GM21717 (cell line): ENCODE results near the gene ZNF484.
A peak's percentile ranks its signal among the peaks of the same experiment; 100 is the strongest.
"Not testable (repeated sequence)": the region's sequence is repeated elsewhere in the genome, so short reads cannot be mapped to it uniquely, and the experiment has no call there.

Experiments
- ATAC-seq: cut with Tn5 transposase; IDR thresholded peaks from one replicate; pipeline ENCODE4 v1.9.1; 2021; ENCODE audit warnings: mild to moderate bottlenecking, moderate library complexity; ENCODE audit not compliant: unreplicated experiment

The ZNF484 gene

GRCh38 chr9:92864152-92864551, 13.7 kb downstream of the ZNF484 start:
- ATAC-seq: no peak

- no peak for ATAC-seq
Measured at GRCh38 chr9:92860867-92861266, 17.0 kb downstream of the ZNF484 start.

GRCh38 chr9:92857236-92857635, 20.6 kb downstream of the ZNF484 start:
- ATAC-seq: no peak

DNA sequence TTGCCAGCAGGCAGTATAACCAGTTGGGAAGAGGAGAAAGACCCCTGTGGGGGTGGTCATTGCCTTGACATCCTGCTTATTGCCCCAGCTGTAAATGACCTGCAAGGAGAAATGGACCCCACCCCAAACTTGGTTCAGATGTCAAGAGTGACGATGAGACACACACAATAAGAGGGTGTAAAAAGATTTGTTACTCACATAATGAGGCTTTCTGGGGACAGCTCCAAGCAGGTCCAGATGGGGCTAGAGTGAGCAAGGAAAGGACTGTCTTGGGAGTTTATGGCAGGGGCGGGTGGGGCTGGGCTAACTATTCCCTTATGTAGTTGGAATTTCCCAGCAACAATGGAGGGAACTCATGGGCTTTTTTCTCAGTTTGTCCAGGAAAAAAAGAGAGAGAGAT, 24.1 kb downstream of the ZNF484 start:
- ATAC-seq: no peak

DNA sequence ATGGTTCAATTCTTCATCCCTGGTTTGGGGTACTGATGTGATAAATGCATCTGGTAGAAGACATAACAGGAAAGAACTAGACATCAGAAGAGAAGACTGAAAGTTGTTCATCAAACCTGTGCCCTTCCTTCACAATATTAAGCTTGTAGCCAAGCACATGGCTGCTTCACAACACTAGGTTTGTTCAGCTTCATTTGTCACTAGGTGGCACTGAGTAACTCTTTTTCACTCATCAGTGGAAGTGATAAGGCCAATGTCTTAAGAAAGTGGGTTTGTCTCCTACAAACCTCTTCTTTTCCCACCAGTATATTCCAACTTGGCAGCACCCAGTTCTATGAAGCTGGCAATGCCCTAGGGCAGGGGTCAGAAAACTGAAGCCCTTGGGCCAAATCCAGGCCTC, 26.9 kb downstream of the ZNF484 start:
- no peak for ATAC-seq

GRCh38 chr9:92848740-92849139, 29.1 kb downstream of the ZNF484 start:
- ATAC-seq: not testable (repeated sequence)

- ATAC-seq: no peak
Measured at GRCh38 chr9:92846662-92847145, 31.1 kb downstream of the ZNF484 start.

GRCh38 chr9:92838411-92838810, 39.4 kb downstream of the ZNF484 start:
- ATAC-seq: not testable (repeated sequence)

- no peak for ATAC-seq
Measured at GRCh38 chr9:92837191-92837590, 40.6 kb downstream of the ZNF484 start.

GRCh38 chr9:92829420-92829819, 48.4 kb downstream of the ZNF484 start:
- no peak for ATAC-seq

GRCh38 chr9:92825065-92825464, 52.8 kb downstream of the ZNF484 start:
- not testable (repeated sequence) for ATAC-seq

DNA sequence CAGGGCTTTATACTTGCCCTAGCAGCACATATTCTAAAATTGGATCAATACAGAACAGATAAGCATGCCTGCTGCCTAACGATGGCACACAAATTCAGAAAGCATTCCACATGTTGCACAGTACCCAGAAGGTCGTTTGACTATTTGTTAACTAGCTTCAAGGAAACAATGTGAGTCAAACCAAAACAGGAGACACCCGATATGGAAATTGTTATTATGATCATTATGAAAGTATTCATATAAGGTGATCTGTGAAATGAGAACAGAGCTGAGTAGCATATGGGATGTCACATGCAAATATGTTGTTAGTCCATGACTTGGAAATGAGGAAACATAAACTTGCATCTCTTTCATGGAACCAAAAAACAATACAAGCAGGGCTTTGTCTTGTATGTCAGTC, 56.9 kb downstream of the ZNF484 start:
- peak; percentile 47 for ATAC-seq

DNA sequence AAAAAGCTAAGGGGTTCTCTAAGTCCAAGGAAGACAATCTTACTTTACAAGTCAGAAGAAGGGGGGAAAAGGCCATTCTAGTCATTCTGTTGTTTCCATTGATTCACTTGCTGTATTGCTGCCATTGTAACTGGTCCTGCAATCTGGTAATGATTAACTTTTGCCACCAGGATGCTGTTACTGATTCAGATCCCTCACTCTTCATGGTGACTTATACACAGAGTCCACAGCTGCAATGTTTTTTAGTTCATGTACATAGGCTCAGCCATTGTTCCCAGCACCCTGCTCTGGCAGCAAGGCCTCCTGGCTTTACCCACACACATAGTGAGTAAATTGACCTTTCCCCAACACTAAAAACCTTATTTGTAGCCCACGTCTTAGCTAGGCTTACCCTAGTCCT, 57.9 kb downstream of the ZNF484 start:
- not testable (repeated sequence) for ATAC-seq

- ATAC-seq: not testable (repeated sequence)
Measured at GRCh38 chr9:92809629-92810326, 68.1 kb downstream of the ZNF484 start.

DNA sequence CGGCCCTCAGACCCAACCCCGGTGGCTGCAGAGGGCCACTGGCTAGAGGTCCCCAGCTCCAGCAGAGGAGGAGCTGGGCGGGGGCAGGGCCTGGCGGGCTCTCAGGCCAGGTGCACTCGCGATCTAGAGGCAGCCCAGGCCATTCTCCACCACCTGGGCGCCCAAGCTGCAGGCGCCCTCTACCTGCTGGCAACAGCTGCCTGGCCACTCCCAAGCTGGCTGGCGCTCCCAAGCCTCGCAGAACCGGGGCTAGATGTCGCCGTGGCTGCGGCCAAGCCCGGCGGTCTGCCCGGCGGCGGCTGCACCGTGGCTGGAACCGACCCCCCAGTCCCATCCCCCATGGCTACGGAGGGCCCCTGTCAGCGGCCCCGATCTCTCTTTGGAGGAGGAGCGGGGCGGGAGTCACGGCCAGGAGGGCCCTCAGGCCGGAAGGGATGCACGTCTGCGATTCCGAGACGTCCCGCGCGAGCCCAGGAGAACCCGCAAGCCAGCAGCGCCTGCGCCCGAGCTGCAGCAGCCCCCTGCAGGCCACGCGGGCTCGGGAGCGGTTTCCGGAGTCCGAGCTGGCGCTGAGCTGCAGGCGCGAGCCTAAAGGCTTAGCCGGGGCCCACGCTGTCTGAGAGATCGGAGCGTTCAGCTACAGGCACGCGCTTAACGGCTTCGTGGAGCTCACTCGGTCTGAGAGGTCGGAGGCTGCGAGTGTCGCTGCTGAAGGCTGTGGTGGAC, 68.9 kb downstream of the ZNF484 start:
- no peak for ATAC-seq

DNA sequence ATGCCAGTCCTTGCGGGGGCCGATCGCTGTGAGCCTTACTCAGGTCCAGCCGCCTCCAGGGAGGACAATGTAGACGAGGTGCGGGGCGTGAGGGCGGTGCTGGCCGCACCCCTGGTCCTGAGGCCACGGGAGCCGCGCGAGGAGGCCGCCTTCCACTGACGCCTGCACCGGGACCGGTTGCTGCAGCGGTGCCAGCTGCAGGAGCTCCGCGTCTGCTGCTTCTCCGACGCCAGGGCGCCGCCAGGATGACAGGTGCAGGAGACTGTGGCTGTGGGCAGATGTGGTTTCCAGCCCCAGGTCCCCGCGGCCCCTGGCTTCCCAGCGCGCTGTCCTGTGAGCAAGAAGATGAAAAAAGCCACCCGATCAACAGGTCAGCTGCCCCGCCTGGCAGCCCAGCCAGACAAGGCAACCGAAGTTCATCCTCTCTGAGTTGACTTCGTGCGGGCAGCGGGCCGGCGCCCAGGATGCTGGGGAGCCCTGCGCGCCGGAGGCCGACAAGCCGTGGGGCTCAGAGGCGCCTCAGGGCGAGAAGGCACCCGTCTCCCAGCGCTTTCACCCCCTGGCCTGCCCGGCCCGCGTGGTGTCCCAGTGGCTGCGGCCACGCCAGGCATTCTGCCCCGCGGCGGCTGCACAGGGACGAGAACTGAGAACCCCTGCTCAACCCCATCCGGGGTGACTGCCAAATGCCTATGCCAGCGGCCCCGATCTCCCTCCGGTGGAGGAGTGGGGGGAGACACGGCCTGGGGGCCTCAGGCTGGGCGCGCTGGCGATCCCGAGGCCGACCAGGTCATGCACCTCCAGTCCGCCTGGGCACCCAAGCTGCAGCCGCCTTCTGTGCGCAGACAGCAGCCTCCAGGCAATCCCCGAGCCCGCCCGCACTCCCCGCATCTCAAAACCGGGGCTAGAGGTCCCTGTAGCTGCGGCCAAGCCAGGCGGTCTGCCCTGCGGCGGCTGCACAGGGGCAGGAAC, 69.8 kb downstream of the ZNF484 start:
- ATAC-seq: no peak

DNA sequence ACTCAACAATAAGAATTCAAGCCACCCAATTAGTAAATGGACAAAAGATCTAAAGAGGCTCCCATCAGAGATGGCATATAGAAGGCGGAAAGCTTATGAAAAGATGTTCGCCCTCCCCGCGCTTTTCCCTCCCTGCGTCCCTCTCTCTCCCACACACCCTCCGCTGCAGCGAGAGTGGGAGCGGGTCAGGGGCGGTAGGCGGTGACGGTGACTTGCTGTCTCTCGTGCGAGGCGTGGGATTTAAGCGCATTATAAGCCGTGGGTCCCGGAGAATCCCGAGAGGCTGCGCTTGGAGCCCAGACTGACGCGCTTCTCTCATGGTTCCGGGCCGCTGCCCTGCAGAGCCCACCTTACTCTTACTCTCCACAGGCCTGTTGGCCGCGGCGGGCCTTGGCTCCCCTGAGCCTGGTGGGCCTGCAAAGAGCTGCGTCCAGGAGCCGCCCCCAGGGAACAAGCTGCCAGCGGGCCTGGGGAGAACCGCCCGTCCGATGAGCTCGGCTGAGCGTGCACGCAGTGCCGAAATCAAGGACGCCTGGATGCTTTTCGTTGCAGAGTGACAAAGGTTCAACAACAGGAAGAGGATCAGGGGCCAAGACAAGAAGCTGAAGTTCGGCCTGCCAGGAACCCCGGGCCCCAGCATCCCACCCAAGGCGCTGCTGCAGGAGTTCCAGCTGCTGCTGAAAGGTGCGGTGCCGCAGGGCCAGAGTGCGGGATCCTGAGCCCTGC, 70.6 kb downstream of the ZNF484 start:
- no peak for ATAC-seq

DNA sequence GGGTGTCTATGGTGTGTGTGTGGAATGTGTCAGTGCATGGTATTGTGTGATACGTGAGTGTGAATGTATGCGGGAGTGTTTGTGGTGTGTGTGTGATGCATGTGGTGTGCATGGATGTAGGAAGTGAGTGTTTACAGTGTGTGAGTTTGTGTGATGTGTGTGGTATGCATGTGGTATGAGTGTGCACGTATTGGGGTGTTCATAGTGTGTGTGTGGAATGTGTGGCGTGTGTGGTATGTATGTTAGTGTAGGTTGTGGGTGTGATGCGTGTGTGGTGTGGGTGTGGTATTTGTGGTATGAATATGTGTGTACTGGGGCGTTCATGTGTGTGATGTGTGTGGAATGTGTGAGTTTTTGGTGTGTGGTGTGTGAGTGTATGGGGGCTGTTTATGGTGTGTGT, 73.1 kb downstream of the ZNF484 start:
- no peak for ATAC-seq

GRCh38 chr9:92798358-92798757, 79.5 kb downstream of the ZNF484 start:
- ATAC-seq: no peak

GRCh38 chr9:92796337-92796804, 81.5 kb downstream of the ZNF484 start:
- not testable (repeated sequence) for ATAC-seq
